H1 (cell line): ENCODE results near the gene SLC8A1. TPM values are rescaled to one million over a fixed set of nuclear protein-coding genes. Genes with fewer than 3 reads are reported as not detected.

ENCODE experiments used
- CTCF ChIA-PET: fragments of 300-600 bp; sonication (Branson Sonifier 250); formaldehyde crosslinking; loops from one replicate; lab custom pipeline; 2021; ENCODE audit not compliant: partially characterized antibody; lab: Charles Lee
- POLR2A ChIA-PET: fragments of 300-600 bp; sonication (Branson Sonifier 250); formaldehyde crosslinking; loops from one replicate; lab custom pipeline; 2021; ENCODE audit warnings: inconsistent platforms; ENCODE audit not compliant: partially characterized antibody; lab: Charles Lee
- DNase-seq, 2 experiments: peaks; one replicate each; pipeline versions ENCODE4 v3.0.0 to v3.0.0-alpha.2; 2010 to 2022; ENCODE audit warnings: low spot score in 2 of 2, low read depth in 1 of 2, mixed read lengths in 1 of 2
- FAIRE-seq: peaks from 2 replicates; lab custom pipeline; 2011; peaks lifted over from hg19 to GRCh38; lab: Jason Lieb, UNC
- H2AFZ ChIP-seq: 2 replicates; pipeline ENCODE4 v1.8.1; 2012; ENCODE audit warnings: low read length, inconsistent platforms
- H2AK5ac ChIP-seq: 2 replicates; pipeline ENCODE4 v1.6.1; 2013; ENCODE audit warnings: low read depth, low read length
- H2BK120ac ChIP-seq: replicated peaks from 2 replicates; pipeline ENCODE3; 2013; ENCODE audit warnings: low read depth, low read length, inconsistent platforms
- H2BK12ac ChIP-seq: 2 replicates; pipeline ENCODE4 v1.6.1; 2013; ENCODE audit warnings: low read depth, low read length
- H2BK15ac ChIP-seq: 2 replicates; pipeline ENCODE4 v1.6.1; 2013; ENCODE audit warnings: low read length
- H2BK20ac ChIP-seq: 2 replicates; pipeline ENCODE4 v1.6.1; 2013; ENCODE audit warnings: low read length
- H2BK5ac ChIP-seq: 2 replicates; pipeline ENCODE4 v1.6.1; 2013; ENCODE audit warnings: low read depth, low read length
- H3K14ac ChIP-seq: 2 replicates; pipeline ENCODE4 v1.6.1; 2013; ENCODE audit warnings: inconsistent platforms; ENCODE audit not compliant: insufficient read length
- H3K18ac ChIP-seq: 2 replicates; pipeline ENCODE4 v1.6.1; 2013; ENCODE audit warnings: low read length; ENCODE audit errors: extremely low read depth
- H3K23ac ChIP-seq: 2 replicates; pipeline ENCODE4 v1.6.1; 2013; ENCODE audit warnings: inconsistent platforms; ENCODE audit not compliant: insufficient read length
- H3K23me2 ChIP-seq: 2 replicates; pipeline ENCODE4 v1.6.1; 2013; ENCODE audit warnings: low read depth, low read length
- H3K27ac ChIP-seq: 2 replicates; pipeline ENCODE4 v1.6.1; 2011; ENCODE audit warnings: low read depth, low read length, inconsistent platforms
- H3K27me3 ChIP-seq, 4 experiments: replicated peaks in 1 of 4; 1 replicate in 1 of 4; 2 replicates in 3 of 4; pipeline versions ENCODE4 v1.6.1 to v1.8.1; 2011 to 2013; ENCODE audit warnings: low read length in 3 of 4, mild to moderate bottlenecking in 3 of 4, inconsistent platforms in 2 of 4, mixed read lengths in 2 of 4, moderate library complexity in 1 of 4; ENCODE audit not compliant: control insufficient read depth in 3 of 4, insufficient read depth in 3 of 4; ENCODE audit errors: extremely low read depth in 1 of 4
- H3K36me3 ChIP-seq, 4 experiments: 2 replicates each; pipeline versions ENCODE4 v1.6.1 to v1.8.1; 2011 to 2013; ENCODE audit warnings: mild to moderate bottlenecking in 4 of 4, low read length in 3 of 4, moderate library complexity in 2 of 4, control low read depth in 1 of 4, inconsistent platforms in 1 of 4; ENCODE audit not compliant: insufficient read depth in 4 of 4, control insufficient read depth in 2 of 4
- H3K4ac ChIP-seq: replicated peaks from 2 replicates; pipeline ENCODE3; 2013; ENCODE audit warnings: low read length, low read depth, mixed read lengths, inconsistent platforms; ENCODE audit not compliant: insufficient read length
- H3K4me1 ChIP-seq, 4 experiments: replicated peaks in 1 of 4; 1 replicate in 1 of 4; 2 replicates in 3 of 4; pipeline versions ENCODE4 v1.6.1 to v1.8.1; 2011 to 2013; ENCODE audit warnings: low read length in 3 of 4, inconsistent platforms in 2 of 4, mixed read lengths in 1 of 4; ENCODE audit not compliant: insufficient read depth in 4 of 4, control insufficient read depth in 3 of 4
- H3K4me2 ChIP-seq, 2 experiments: 2 replicates each; pipeline versions ENCODE4 v1.6.1 to v1.8.1; 2011 to 2013; ENCODE audit warnings: low read depth in 2 of 2, low read length in 2 of 2, control low read depth in 1 of 2, inconsistent platforms in 1 of 2, mild to moderate bottlenecking in 1 of 2; ENCODE audit not compliant: insufficient read depth in 1 of 2
- H3K4me3 ChIP-seq, 4 experiments: fragments of 200-600, 300-600 bp in 1 of 4; sonication (generic), shearing (Covaris generic), sonication (Bioruptor Twin) in 1 of 4; 2 replicates each; pipeline versions ENCODE4 v1.5.1 to v1.8.1; 2011 to 2016; ENCODE audit warnings: low read length in 4 of 4, low read depth in 3 of 4, control low read depth in 2 of 4, inconsistent platforms in 2 of 4, mild to moderate bottlenecking in 2 of 4, mixed read lengths in 1 of 4, moderate library complexity in 1 of 4; ENCODE audit not compliant: insufficient read depth in 2 of 4; ENCODE audit errors: extremely low read depth in 1 of 4
- H3K56ac ChIP-seq: replicated peaks from 2 replicates; pipeline ENCODE3; 2013; ENCODE audit warnings: low read depth, mild to moderate bottlenecking, mixed read lengths, low read length, inconsistent platforms; ENCODE audit not compliant: insufficient read length
- H3K79me1 ChIP-seq: 2 replicates; pipeline ENCODE4 v1.6.1; 2013; ENCODE audit warnings: low read depth, low read length, control low read depth
- H3K79me2 ChIP-seq, 2 experiments: 2 replicates each; pipeline versions ENCODE4 v1.6.1 to v1.8.1; 2012 to 2013; ENCODE audit warnings: low read length in 2 of 2, mild to moderate bottlenecking in 2 of 2, inconsistent platforms in 1 of 2; ENCODE audit not compliant: insufficient read depth in 2 of 2, control insufficient read depth in 1 of 2
- H3K9ac ChIP-seq, 4 experiments: replicated peaks in 1 of 4; 1 replicate in 1 of 4; 2 replicates in 3 of 4; pipeline versions ENCODE4 v1.6.1 to v1.8.1; 2011 to 2013; ENCODE audit warnings: low read depth in 3 of 4, low read length in 3 of 4, control low read depth in 2 of 4, mild to moderate bottlenecking in 2 of 4, moderate library complexity in 2 of 4, inconsistent platforms in 1 of 4; ENCODE audit errors: extremely low read depth in 1 of 4
- H3K9me3 ChIP-seq, 2 experiments: 2 replicates each; pipeline versions ENCODE4 v1.6.1 to v1.8.1; 2012 to 2013; ENCODE audit warnings: mild to moderate bottlenecking in 2 of 2, moderate library complexity in 2 of 2, control low read depth in 1 of 2, inconsistent platforms in 1 of 2, low read depth in 1 of 2, low read length in 1 of 2, mixed read lengths in 1 of 2; ENCODE audit not compliant: insufficient read depth in 2 of 2
- H4K20me1 ChIP-seq, 2 experiments: replicated peaks in 1 of 2; 2 replicates each; pipeline versions ENCODE3 to v1.8.1; 2011 to 2013; ENCODE audit warnings: inconsistent platforms in 2 of 2, low read length in 2 of 2, mild to moderate bottlenecking in 1 of 2; ENCODE audit not compliant: insufficient read depth in 2 of 2, control insufficient read depth in 1 of 2
- H4K5ac ChIP-seq: 2 replicates; pipeline ENCODE4 v1.6.1; 2013; ENCODE audit warnings: low read length, low read depth, mixed read lengths, inconsistent platforms; ENCODE audit not compliant: insufficient read length
- H4K8ac ChIP-seq: 2 replicates; pipeline ENCODE4 v1.8.0; 2013; ENCODE audit warnings: mild to moderate bottlenecking, moderate library complexity, low read length, inconsistent platforms; ENCODE audit not compliant: insufficient read depth; ENCODE audit errors: extremely low read depth
- H4K91ac ChIP-seq: replicated peaks from 2 replicates; pipeline ENCODE3; 2013; ENCODE audit warnings: low read length, mixed read lengths, inconsistent platforms; ENCODE audit not compliant: insufficient read length
- CEBPB ChIP-seq: IDR thresholded peaks from 2 replicates; pipeline ENCODE4 v1.6.1; 2012; ENCODE audit warnings: low read depth, low read length
- SP4 ChIP-seq: IDR thresholded peaks from 2 replicates; pipeline ENCODE4 v1.6.1; 2012; ENCODE audit warnings: low read length, inconsistent platforms
- WGBS, 2 experiments: shearing (Covaris generic) in 1 of 2; methylation state at CpG; one replicate each; pipeline versions ENCODE4 v1.1.6 to v1.1.7; 2013 to 2015; ENCODE audit warnings: low lambda C conversion rate in 2 of 2, mixed read lengths in 2 of 2, inconsistent platforms in 1 of 2, low coverage in 1 of 2, missing lambda C conversion rate in 1 of 2; ENCODE audit not compliant: insufficient replicate concordance in 2 of 2, insufficient coverage in 1 of 2, insufficient read length in 1 of 2; ENCODE audit errors: extremely low coverage in 1 of 2, missing lambda C conversion rate in 1 of 2; 5-methylcytosine and 5-hydroxymethylcytosine counted together
- polyA plus RNA-seq, 7 experiments: library from polyadenylated mRNA; depleted of rRNA in 3 of 7; stranded (reverse) in 5 of 7; unstranded in 2 of 7; fragments of >200 nt in 5 of 7; fragments of 200-250 nt in 2 of 7; gene quantifications; 1 replicate in 5 of 7; 2 replicates in 1 of 7; 4 replicates in 1 of 7; pipeline versions ENCODE4 v1.2.1 to v1.2.3, GENCODE V29; 2011 to 2013; ENCODE audit warnings: missing spikeins in 2 of 7, mixed read lengths in 2 of 7
- total RNA-seq: library from RNA; stranded (reverse); fragmentation: NEBNext Ultra II Directional; extraction: Animal tissue kit (Norgen Biotek cat#: 25700); gene quantifications from 2 replicates; pipeline ENCODE4 v1.2.1, GENCODE V29; 2021

SLC8A1 gene
- total and polyA plus RNA-seq, 2 of the 8 experiments (the other 6 are each of a cell fraction or from before 2014, with no cell fraction given): 0.68 to 3.6 TPM

DNA sequence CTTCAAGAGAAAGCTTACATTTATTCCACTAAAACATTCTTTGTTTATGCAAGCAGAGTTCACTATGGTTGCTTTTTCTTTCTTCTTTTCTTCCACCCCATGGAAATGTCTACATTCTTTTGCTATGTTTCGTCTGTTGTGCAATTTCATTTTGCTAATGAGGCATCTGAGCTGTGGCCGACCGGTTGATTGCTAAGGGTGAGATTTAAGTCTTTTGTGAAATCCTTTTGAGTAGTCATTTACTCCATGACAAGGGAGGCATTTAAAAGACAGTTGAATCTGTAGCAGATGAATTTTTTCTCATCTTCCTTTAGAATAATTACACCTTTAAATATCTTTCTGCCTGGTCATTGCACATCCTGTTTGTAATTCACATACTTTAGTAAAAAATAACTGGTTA is 348.7 kb downstream of the SLC8A1 start:
- Histone ChIP-seq H3K23me2 (no peaks in the 10 kb centered on the region), H4K20me1 (no peaks in the 10 kb centered on the region), H4K8ac (no peak overlapping the region), H2AK5ac (no peak overlapping the region), H4K91ac (no peak overlapping the region), H3K23ac (no peak overlapping the region), H2AFZ (no peak overlapping the region), H3K36me3 (no peaks in the 10 kb centered on the region), H2BK12ac (no peak overlapping the region), H3K79me1 (no peaks in the 10 kb centered on the region), H3K14ac (no peak overlapping the region), H3K9ac (no peak overlapping the region), H3K27ac (no peak overlapping the region), H4K5ac (no peak overlapping the region), H3K27me3 (no peaks in the 10 kb centered on the region), H3K79me2 (no peaks in the 10 kb centered on the region), H3K56ac (no peak overlapping the region), H2BK120ac (no peak overlapping the region), H3K18ac (no peak overlapping the region), H2BK15ac (no peak overlapping the region), H3K4ac (no peak overlapping the region), H3K4me2 (no peak overlapping the region), H3K4me3 (no peak overlapping the region), H3K9me3 (no peaks in the 10 kb centered on the region), H2BK20ac (no peak overlapping the region), H3K4me1 (peaks cover 0 to 3% (median 1%) of the 10 kb centered on the region in 4 experiments; a peak in 2 of 7 replicates), H2BK5ac (no peak overlapping the region)
- FAIRE-seq (no peak), DNase-seq (no peak)
- POLR2A ChIA-PET: no interaction called here
- CTCF ChIA-PET: interaction anchor here (0.8 to 1.3 kb wide), 2 partner anchors 12 to 265 kb away, joined by 3 read pairs; no protein-coding TSS in a partner anchor
- TF ChIP-seq SP4 (no peak), CEBPB (peak; percentile 63)
- WGBS, 2 experiments: 59% methylated on average over 3 of the region's 3 CpGs; no CpG with 5 or more reads in 1 of the 2 experiments
